IMR-90 (cell line): ENCODE results near the gene SLC23A3. TPM values are rescaled to one million over a fixed set of nuclear protein-coding genes. Genes with fewer than 3 reads are reported as not detected.

Source experiments
- ATAC-seq: fragments of 200-7000 bp; cut with Tn5 transposase; 2 replicates; pipeline ENCODE4 v1.9.1; 2020; ENCODE audit warnings: low read depth, mild to moderate bottlenecking, moderate library complexity
- BruUV-seq: library from RNA; stranded (reverse); fragments of 400-500 nt; replicated peaks from 2 replicates; lab custom pipeline; 2021; lab: Mats Ljungman, UMichigan
- CTCF ChIA-PET: fragments of 300-600 bp; formaldehyde crosslinking; extraction: SDS; loops from one replicate; lab custom pipeline; 2021; ENCODE audit warnings: antibody characterized with exemption; lab: Yijun Ruan, JAX
- POLR2A ChIA-PET: fragments of 300-600 bp; sonication (Branson Sonifier 250); formaldehyde crosslinking; loops from one replicate; lab custom pipeline; 2022; ENCODE audit warnings: antibody characterized with exemption; ENCODE audit not compliant: unreplicated experiment; lab: Charles Lee
- DNase-seq: peaks from one replicate; pipeline ENCODE4 v3.0.0; 2013
- H2AFZ ChIP-seq: replicated peaks from 2 replicates; pipeline ENCODE3; 2013; ENCODE audit warnings: low read length, mild to moderate bottlenecking; ENCODE audit not compliant: poor library complexity
- H2AK5ac ChIP-seq: 2 replicates; pipeline ENCODE4 v1.6.1; 2013; ENCODE audit warnings: low read depth, low read length, inconsistent platforms
- H2AK9ac ChIP-seq: replicated peaks from 2 replicates; pipeline ENCODE3; 2013; ENCODE audit warnings: mild to moderate bottlenecking, low read depth, low read length, moderate library complexity; ENCODE audit not compliant: poor library complexity
- H2BK120ac ChIP-seq: 2 replicates; pipeline ENCODE4 v1.6.1; 2013; ENCODE audit warnings: low read depth, low read length, inconsistent platforms
- H2BK15ac ChIP-seq: 3 replicates; pipeline ENCODE4 v1.6.1; 2013; ENCODE audit warnings: low read depth, low read length, inconsistent platforms
- H2BK20ac ChIP-seq: 2 replicates; pipeline ENCODE4 v1.6.1; 2013; ENCODE audit warnings: low read depth, mild to moderate bottlenecking, inconsistent platforms, low read length, moderate library complexity
- H2BK5ac ChIP-seq: 2 replicates; pipeline ENCODE4 v1.6.1; 2013; ENCODE audit warnings: mild to moderate bottlenecking, low read depth, low read length, inconsistent platforms; ENCODE audit not compliant: poor library complexity, severe bottlenecking
- H3K14ac ChIP-seq: replicated peaks from 2 replicates; pipeline ENCODE4 v1.6.1; 2013; ENCODE audit warnings: low read depth, low read length, inconsistent platforms
- H3K18ac ChIP-seq: 2 replicates; pipeline ENCODE4 v1.6.1; 2013; ENCODE audit warnings: low read depth, low read length, control low read depth
- H3K23ac ChIP-seq: 2 replicates; pipeline ENCODE4 v1.6.1; 2013; ENCODE audit warnings: low read depth, low read length, inconsistent platforms
- H3K27ac ChIP-seq: 2 replicates; pipeline ENCODE4 v1.5.1; 2013; ENCODE audit warnings: mild to moderate bottlenecking, control low read depth, low read length; ENCODE audit not compliant: insufficient read depth
- H3K27me3 ChIP-seq: 2 replicates; pipeline ENCODE4 v1.6.1; 2013; ENCODE audit warnings: low read length; ENCODE audit not compliant: control insufficient read depth, insufficient read depth
- H3K36me3 ChIP-seq: 2 replicates; pipeline ENCODE4 v1.6.1; 2013; ENCODE audit warnings: low read length, mixed read lengths; ENCODE audit not compliant: control insufficient read depth, insufficient read depth
- H3K4ac ChIP-seq: 2 replicates; pipeline ENCODE4 v1.6.1; 2013; ENCODE audit warnings: low read depth, low read length, inconsistent platforms
- H3K4me1 ChIP-seq: 2 replicates; pipeline ENCODE4 v1.6.1; 2013; ENCODE audit warnings: low read length, mixed read lengths; ENCODE audit not compliant: control insufficient read depth, insufficient read depth
- H3K4me2 ChIP-seq: 2 replicates; pipeline ENCODE4 v1.6.1; 2013; ENCODE audit warnings: low read depth, mild to moderate bottlenecking, control low read depth, low read length, moderate library complexity
- H3K4me3 ChIP-seq: 2 replicates; pipeline ENCODE4 v1.5.1; 2013; ENCODE audit warnings: low read depth, mild to moderate bottlenecking, control low read depth, low read length, moderate library complexity; ENCODE audit not compliant: insufficient read depth
- H3K56ac ChIP-seq: 2 replicates; pipeline ENCODE4 v1.6.1; 2013; ENCODE audit warnings: low read length, inconsistent platforms; ENCODE audit not compliant: insufficient read depth; ENCODE audit errors: extremely low read depth
- H3K79me1 ChIP-seq, 2 experiments: 2 replicates each; pipeline ENCODE4 v1.6.1; 2013; ENCODE audit warnings: low read length in 2 of 2, inconsistent platforms in 1 of 2, low read depth in 1 of 2
- H3K9ac ChIP-seq: 2 replicates; pipeline ENCODE4 v1.6.1; 2013; ENCODE audit warnings: low read depth, low read length, control low read depth
- H3K9me1 ChIP-seq: 2 replicates; pipeline ENCODE4 v1.6.1; 2013; ENCODE audit warnings: low read length, inconsistent platforms; ENCODE audit not compliant: insufficient read depth
- H3K9me3 ChIP-seq: 2 replicates; pipeline ENCODE4 v1.6.1; 2013; ENCODE audit warnings: low read length; ENCODE audit not compliant: control insufficient read depth, insufficient read depth
- H4K20me1 ChIP-seq: 2 replicates; pipeline ENCODE4 v1.6.1; 2013; ENCODE audit warnings: low read length, inconsistent platforms; ENCODE audit not compliant: insufficient read depth
- H4K5ac ChIP-seq: 2 replicates; pipeline ENCODE4 v1.6.1; 2013; ENCODE audit warnings: mild to moderate bottlenecking, low read depth, low read length, control low read depth
- H4K8ac ChIP-seq, 2 experiments: 2 replicates each; pipeline ENCODE4 v1.6.1; 2013; ENCODE audit warnings: low read depth in 2 of 2, low read length in 2 of 2, control low read depth in 1 of 2, inconsistent platforms in 1 of 2
- H4K91ac ChIP-seq: 2 replicates; pipeline ENCODE4 v1.6.1; 2013; ENCODE audit warnings: low read depth, low read length, inconsistent platforms; ENCODE audit not compliant: insufficient read depth
- BHLHE40 ChIP-seq: fragments of 150-350 bp; IDR thresholded peaks from 2 replicates; pipeline ENCODE4 v1.6.1; 2016; ENCODE audit warnings: mild to moderate bottlenecking, low read depth, low read length
- FOS ChIP-seq: fragments of 150-350 bp; IDR thresholded peaks from 2 replicates; pipeline ENCODE4 v1.6.1; 2016; ENCODE audit warnings: low read depth, low read length
- MAFK ChIP-seq: IDR thresholded peaks from 2 replicates; pipeline ENCODE4 v1.6.1; 2012; ENCODE audit warnings: low read depth, low read length, improper control_type of control experiment
- MAZ ChIP-seq: IDR thresholded peaks from 2 replicates; pipeline ENCODE4 v1.6.1; 2012; ENCODE audit warnings: low read depth, mild to moderate bottlenecking, low read length, improper control_type of control experiment, moderate library complexity, borderline replicate concordance
- NFE2L2 ChIP-seq: fragments of 150-350 bp; IDR thresholded peaks from 2 replicates; pipeline ENCODE4 v1.6.1; 2016; ENCODE audit warnings: low read depth, mild to moderate bottlenecking, low read length
- RFX5 ChIP-seq: IDR thresholded peaks from 2 replicates; pipeline ENCODE4 v1.8.0; 2012; ENCODE audit warnings: low read depth, mild to moderate bottlenecking, low read length, moderate library complexity
- SMC3 ChIP-seq: fragments of 150-350 bp; IDR thresholded peaks from 2 replicates; pipeline ENCODE4 v1.6.1; 2016; ENCODE audit warnings: low read depth, mild to moderate bottlenecking, antibody characterized with exemption, low read length, moderate library complexity
- WGBS, 2 experiments: methylation state at CpG; one replicate each; pipeline versions ENCODE4 v1.1.5 to v1.1.7; 2013; ENCODE audit warnings: missing lambda C conversion rate in 2 of 2; ENCODE audit not compliant: insufficient read length in 1 of 2; ENCODE audit errors: extremely low coverage in 2 of 2; 5-methylcytosine and 5-hydroxymethylcytosine counted together
- dilution Hi-C: fragments of 300-500 bp; cut with HindIII; formaldehyde crosslinking; loops from one replicate; pipeline ENCODE4 v1.14.3; 2018; ENCODE audit warnings: low sequenced_read_pairs; ENCODE audit not compliant: unreplicated experiment
- in situ Hi-C: fragments of 300-500 bp; cut with MboI; formaldehyde crosslinking; loops from 3 replicates; pipeline ENCODE4 v1.14.3; 2019; ENCODE audit warnings: low sequenced_read_pairs, inconsistent platforms, mixed read lengths
- intact Hi-C: fragments of 100-400 bp; cut with micrococcal nuclease; formaldehyde crosslinking; loops from 2 replicates; pipeline ENCODE4 v1.10.0; 2022
- polyA plus RNA-seq, 3 experiments: library from polyadenylated mRNA; depleted of rRNA; stranded (reverse); fragments of >200 nt; gene quantifications; 2 replicates each; pipeline ENCODE4 v1.2.3, GENCODE V29; 2012; ENCODE audit warnings: low replicate concordance in 1 of 3
- total RNA-seq: library from RNA; depleted of rRNA; stranded (reverse); fragments of >200 nt; gene quantifications from 2 replicates; pipeline ENCODE4 v1.2.3, GENCODE V29; 2012
- TF ChIP-seq, protein P1 (sequence below): fragments of 150-350 bp; IDR thresholded peaks from 2 replicates; pipeline ENCODE4 v1.6.1; 2016; ENCODE audit warnings: low read depth, mild to moderate bottlenecking, low read length, moderate library complexity, borderline replicate concordance
- TF ChIP-seq, protein P2 (sequence below): fragments of 150-350 bp; IDR thresholded peaks from 2 replicates; pipeline ENCODE4 v1.6.1; 2017; ENCODE audit warnings: mild to moderate bottlenecking, antibody characterized with exemption, low read length, low read depth
- TF ChIP-seq, protein P3 (sequence below): conservative IDR thresholded peaks from 2 replicates; pipeline ENCODE4 v1.5.1; 2012; ENCODE audit warnings: mild to moderate bottlenecking, low read depth, low read length, improper control_type of control experiment

The SLC23A3 gene
- total and polyA plus RNA-seq, 2 of the 4 experiments (the other 2 are of a cell fraction) = 0.18 to 0.65 TPM

DNA sequence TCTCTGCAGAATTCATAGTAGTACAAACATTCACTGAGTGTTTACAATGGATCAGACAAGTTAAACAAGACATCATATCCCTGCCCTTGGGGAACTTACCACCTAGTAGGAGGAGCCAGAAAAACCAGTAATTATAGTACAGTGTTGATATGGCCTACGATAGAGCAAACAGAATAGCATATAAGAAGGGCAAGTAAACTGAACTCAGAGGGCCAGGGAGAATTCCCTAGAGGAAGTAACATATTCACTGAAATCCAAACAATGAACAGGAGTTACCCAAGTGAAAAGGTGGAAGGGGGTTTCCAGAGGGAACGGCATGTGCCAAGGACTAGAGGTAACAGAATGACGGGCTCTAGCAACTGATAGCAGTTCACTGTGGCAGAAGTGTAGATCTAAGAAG, 43.3 kb downstream of the SLC23A3 start:
- no TSS peak for BruUV-seq
- Histone ChIP-seq H3K4ac (no peak overlapping the region), H4K8ac (no peak overlapping the region), H3K4me3 (no peak overlapping the region), H3K9ac (no peak overlapping the region), H2BK120ac (no peak overlapping the region), H2BK15ac (no peak overlapping the region), H2AFZ (no peak overlapping the region), H2BK5ac (no peak overlapping the region), H3K18ac (no peak overlapping the region), H3K23ac (no peak overlapping the region), H3K27ac (no peak overlapping the region), H3K79me1 (no peaks in the 10 kb centered on the region; a peak in 1 of 4 replicates), H3K27me3 (no peaks in the 10 kb centered on the region), H2AK5ac (no peak overlapping the region), H2BK20ac (no peak overlapping the region), H2AK9ac (no peak overlapping the region), H3K14ac (no peak overlapping the region), H3K9me1 (peaks cover 9% of the 10 kb centered on the region), H3K56ac (no peak overlapping the region), H4K91ac (no peak overlapping the region), H4K5ac (no peak overlapping the region), H4K20me1 (no peaks in the 10 kb centered on the region), H3K4me2 (no peak overlapping the region), H3K9me3 (no peaks in the 10 kb centered on the region), H3K36me3 (no peaks in the 10 kb centered on the region), H3K4me1 (peaks cover 12% of the 10 kb centered on the region)
- POLR2A ChIA-PET = no interaction called here
- intact Hi-C loops = no loop called here
- ATAC-seq (no peak), DNase-seq (no peak)
- dilution Hi-C loops = no loop called here
- CTCF ChIA-PET = no interaction called here
- in situ Hi-C loops = no loop called here
- TF ChIP-seq, protein P1, sequence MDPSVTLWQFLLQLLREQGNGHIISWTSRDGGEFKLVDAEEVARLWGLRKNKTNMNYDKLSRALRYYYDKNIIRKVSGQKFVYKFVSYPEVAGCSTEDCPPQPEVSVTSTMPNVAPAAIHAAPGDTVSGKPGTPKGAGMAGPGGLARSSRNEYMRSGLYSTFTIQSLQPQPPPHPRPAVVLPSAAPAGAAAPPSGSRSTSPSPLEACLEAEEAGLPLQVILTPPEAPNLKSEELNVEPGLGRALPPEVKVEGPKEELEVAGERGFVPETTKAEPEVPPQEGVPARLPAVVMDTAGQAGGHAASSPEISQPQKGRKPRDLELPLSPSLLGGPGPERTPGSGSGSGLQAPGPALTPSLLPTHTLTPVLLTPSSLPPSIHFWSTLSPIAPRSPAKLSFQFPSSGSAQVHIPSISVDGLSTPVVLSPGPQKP = no peak
- no peak for TF ChIP-seq MAFK
- no peak for TF ChIP-seq BHLHE40
- TF ChIP-seq FOS = no peak
- TF ChIP-seq, protein P2, sequence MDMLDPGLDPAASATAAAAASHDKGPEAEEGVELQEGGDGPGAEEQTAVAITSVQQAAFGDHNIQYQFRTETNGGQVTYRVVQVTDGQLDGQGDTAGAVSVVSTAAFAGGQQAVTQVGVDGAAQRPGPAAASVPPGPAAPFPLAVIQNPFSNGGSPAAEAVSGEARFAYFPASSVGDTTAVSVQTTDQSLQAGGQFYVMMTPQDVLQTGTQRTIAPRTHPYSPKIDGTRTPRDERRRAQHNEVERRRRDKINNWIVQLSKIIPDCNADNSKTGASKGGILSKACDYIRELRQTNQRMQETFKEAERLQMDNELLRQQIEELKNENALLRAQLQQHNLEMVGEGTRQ = no peak
- TF ChIP-seq SMC3 = no peak
- no peak for TF ChIP-seq RFX5
- no peak for TF ChIP-seq NFE2L2
- TF ChIP-seq MAZ = no peak
- TF ChIP-seq, protein P3, sequence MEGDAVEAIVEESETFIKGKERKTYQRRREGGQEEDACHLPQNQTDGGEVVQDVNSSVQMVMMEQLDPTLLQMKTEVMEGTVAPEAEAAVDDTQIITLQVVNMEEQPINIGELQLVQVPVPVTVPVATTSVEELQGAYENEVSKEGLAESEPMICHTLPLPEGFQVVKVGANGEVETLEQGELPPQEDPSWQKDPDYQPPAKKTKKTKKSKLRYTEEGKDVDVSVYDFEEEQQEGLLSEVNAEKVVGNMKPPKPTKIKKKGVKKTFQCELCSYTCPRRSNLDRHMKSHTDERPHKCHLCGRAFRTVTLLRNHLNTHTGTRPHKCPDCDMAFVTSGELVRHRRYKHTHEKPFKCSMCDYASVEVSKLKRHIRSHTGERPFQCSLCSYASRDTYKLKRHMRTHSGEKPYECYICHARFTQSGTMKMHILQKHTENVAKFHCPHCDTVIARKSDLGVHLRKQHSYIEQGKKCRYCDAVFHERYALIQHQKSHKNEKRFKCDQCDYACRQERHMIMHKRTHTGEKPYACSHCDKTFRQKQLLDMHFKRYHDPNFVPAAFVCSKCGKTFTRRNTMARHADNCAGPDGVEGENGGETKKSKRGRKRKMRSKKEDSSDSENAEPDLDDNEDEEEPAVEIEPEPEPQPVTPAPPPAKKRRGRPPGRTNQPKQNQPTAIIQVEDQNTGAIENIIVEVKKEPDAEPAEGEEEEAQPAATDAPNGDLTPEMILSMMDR = no peak
- 100% methylated on average over 1 of the region's 3 CpGs; no CpG with 5 or more reads in 1 of the 2 experiments for WGBS, 2 experiments
